NT2/D1 (cell line): ENCODE data around the gene EGFLAM.

Experiments used
- SUZ12 ChIP-seq: IDR thresholded peaks from 2 replicates; pipeline ENCODE4 v1.6.1; 2011; ENCODE audit not compliant: insufficient read length, insufficient read depth; ENCODE audit errors: extremely low read depth
- ZNF274 ChIP-seq: IDR thresholded peaks from 2 replicates; pipeline ENCODE4 v1.6.1; 2011; ENCODE audit warnings: mild to moderate bottlenecking, low read depth, low read length

- TF ChIP-seq SUZ12 (no peak), ZNF274 (no peak)
Observed at GRCh38 chr5:38274370-38274769, 16.0 kb downstream of the EGFLAM start.
